H1 (cell line): ENCODE measurements around the gene ELOVL5. TPM values are rescaled to one million over a fixed set of nuclear protein-coding genes. Genes with fewer than 3 reads are reported as not detected.
A peak's percentile ranks its signal among the peaks of the same experiment; 100 is the strongest.

Experiments used
- CTCF ChIA-PET: fragments of 300-600 bp; sonication (Branson Sonifier 250); formaldehyde crosslinking; loops from one replicate; lab custom pipeline; 2021; ENCODE audit not compliant: partially characterized antibody; lab: Charles Lee
- POLR2A ChIA-PET: fragments of 300-600 bp; sonication (Branson Sonifier 250); formaldehyde crosslinking; loops from one replicate; lab custom pipeline; 2021; ENCODE audit warnings: inconsistent platforms; ENCODE audit not compliant: partially characterized antibody; lab: Charles Lee
- DNase-seq, 2 experiments: peaks; one replicate each; pipeline versions ENCODE4 v3.0.0 to v3.0.0-alpha.2; 2010 to 2022; ENCODE audit warnings: low spot score in 2 of 2, low read depth in 1 of 2, mixed read lengths in 1 of 2
- FAIRE-seq: peaks from 2 replicates; lab custom pipeline; 2011; peaks lifted over from hg19 to GRCh38; lab: Jason Lieb, UNC
- H2AFZ ChIP-seq: 2 replicates; pipeline ENCODE4 v1.8.1; 2012; ENCODE audit warnings: low read length, inconsistent platforms
- H2AK5ac ChIP-seq: 2 replicates; pipeline ENCODE4 v1.6.1; 2013; ENCODE audit warnings: low read depth, low read length
- H2BK120ac ChIP-seq: replicated peaks from 2 replicates; pipeline ENCODE3; 2013; ENCODE audit warnings: low read depth, low read length, inconsistent platforms
- H2BK12ac ChIP-seq: 2 replicates; pipeline ENCODE4 v1.6.1; 2013; ENCODE audit warnings: low read depth, low read length
- H2BK15ac ChIP-seq: 2 replicates; pipeline ENCODE4 v1.6.1; 2013; ENCODE audit warnings: low read length
- H2BK20ac ChIP-seq: 2 replicates; pipeline ENCODE4 v1.6.1; 2013; ENCODE audit warnings: low read length
- H2BK5ac ChIP-seq: 2 replicates; pipeline ENCODE4 v1.6.1; 2013; ENCODE audit warnings: low read depth, low read length
- H3K14ac ChIP-seq: 2 replicates; pipeline ENCODE4 v1.6.1; 2013; ENCODE audit warnings: inconsistent platforms; ENCODE audit not compliant: insufficient read length
- H3K18ac ChIP-seq: 2 replicates; pipeline ENCODE4 v1.6.1; 2013; ENCODE audit warnings: low read length; ENCODE audit errors: extremely low read depth
- H3K23ac ChIP-seq: 2 replicates; pipeline ENCODE4 v1.6.1; 2013; ENCODE audit warnings: inconsistent platforms; ENCODE audit not compliant: insufficient read length
- H3K23me2 ChIP-seq: 2 replicates; pipeline ENCODE4 v1.6.1; 2013; ENCODE audit warnings: low read depth, low read length
- H3K27ac ChIP-seq: 2 replicates; pipeline ENCODE4 v1.6.1; 2011; ENCODE audit warnings: low read depth, low read length, inconsistent platforms
- H3K27me3 ChIP-seq, 4 experiments: replicated peaks in 1 of 4; 1 replicate in 1 of 4; 2 replicates in 3 of 4; pipeline versions ENCODE4 v1.6.1 to v1.8.1; 2011 to 2013; ENCODE audit warnings: low read length in 3 of 4, mild to moderate bottlenecking in 3 of 4, inconsistent platforms in 2 of 4, mixed read lengths in 2 of 4, moderate library complexity in 1 of 4; ENCODE audit not compliant: control insufficient read depth in 3 of 4, insufficient read depth in 3 of 4; ENCODE audit errors: extremely low read depth in 1 of 4
- H3K36me3 ChIP-seq, 4 experiments: 2 replicates each; pipeline versions ENCODE4 v1.6.1 to v1.8.1; 2011 to 2013; ENCODE audit warnings: mild to moderate bottlenecking in 4 of 4, low read length in 3 of 4, moderate library complexity in 2 of 4, control low read depth in 1 of 4, inconsistent platforms in 1 of 4; ENCODE audit not compliant: insufficient read depth in 4 of 4, control insufficient read depth in 2 of 4
- H3K4ac ChIP-seq: replicated peaks from 2 replicates; pipeline ENCODE3; 2013; ENCODE audit warnings: low read length, low read depth, mixed read lengths, inconsistent platforms; ENCODE audit not compliant: insufficient read length
- H3K4me1 ChIP-seq, 4 experiments: replicated peaks in 1 of 4; 1 replicate in 1 of 4; 2 replicates in 3 of 4; pipeline versions ENCODE4 v1.6.1 to v1.8.1; 2011 to 2013; ENCODE audit warnings: low read length in 3 of 4, inconsistent platforms in 2 of 4, mixed read lengths in 1 of 4; ENCODE audit not compliant: insufficient read depth in 4 of 4, control insufficient read depth in 3 of 4
- H3K4me2 ChIP-seq, 2 experiments: 2 replicates each; pipeline versions ENCODE4 v1.6.1 to v1.8.1; 2011 to 2013; ENCODE audit warnings: low read depth in 2 of 2, low read length in 2 of 2, control low read depth in 1 of 2, inconsistent platforms in 1 of 2, mild to moderate bottlenecking in 1 of 2; ENCODE audit not compliant: insufficient read depth in 1 of 2
- H3K4me3 ChIP-seq, 4 experiments: fragments of 200-600, 300-600 bp in 1 of 4; sonication (generic), shearing (Covaris generic), sonication (Bioruptor Twin) in 1 of 4; 2 replicates each; pipeline versions ENCODE4 v1.5.1 to v1.8.1; 2011 to 2016; ENCODE audit warnings: low read length in 4 of 4, low read depth in 3 of 4, control low read depth in 2 of 4, inconsistent platforms in 2 of 4, mild to moderate bottlenecking in 2 of 4, mixed read lengths in 1 of 4, moderate library complexity in 1 of 4; ENCODE audit not compliant: insufficient read depth in 2 of 4; ENCODE audit errors: extremely low read depth in 1 of 4
- H3K56ac ChIP-seq: replicated peaks from 2 replicates; pipeline ENCODE3; 2013; ENCODE audit warnings: low read depth, mild to moderate bottlenecking, mixed read lengths, low read length, inconsistent platforms; ENCODE audit not compliant: insufficient read length
- H3K79me1 ChIP-seq: 2 replicates; pipeline ENCODE4 v1.6.1; 2013; ENCODE audit warnings: low read depth, low read length, control low read depth
- H3K79me2 ChIP-seq, 2 experiments: 2 replicates each; pipeline versions ENCODE4 v1.6.1 to v1.8.1; 2012 to 2013; ENCODE audit warnings: low read length in 2 of 2, mild to moderate bottlenecking in 2 of 2, inconsistent platforms in 1 of 2; ENCODE audit not compliant: insufficient read depth in 2 of 2, control insufficient read depth in 1 of 2
- H3K9ac ChIP-seq, 4 experiments: replicated peaks in 1 of 4; 1 replicate in 1 of 4; 2 replicates in 3 of 4; pipeline versions ENCODE4 v1.6.1 to v1.8.1; 2011 to 2013; ENCODE audit warnings: low read depth in 3 of 4, low read length in 3 of 4, control low read depth in 2 of 4, mild to moderate bottlenecking in 2 of 4, moderate library complexity in 2 of 4, inconsistent platforms in 1 of 4; ENCODE audit errors: extremely low read depth in 1 of 4
- H3K9me3 ChIP-seq, 2 experiments: 2 replicates each; pipeline versions ENCODE4 v1.6.1 to v1.8.1; 2012 to 2013; ENCODE audit warnings: mild to moderate bottlenecking in 2 of 2, moderate library complexity in 2 of 2, control low read depth in 1 of 2, inconsistent platforms in 1 of 2, low read depth in 1 of 2, low read length in 1 of 2, mixed read lengths in 1 of 2; ENCODE audit not compliant: insufficient read depth in 2 of 2
- H4K20me1 ChIP-seq, 2 experiments: replicated peaks in 1 of 2; 2 replicates each; pipeline versions ENCODE3 to v1.8.1; 2011 to 2013; ENCODE audit warnings: inconsistent platforms in 2 of 2, low read length in 2 of 2, mild to moderate bottlenecking in 1 of 2; ENCODE audit not compliant: insufficient read depth in 2 of 2, control insufficient read depth in 1 of 2
- H4K5ac ChIP-seq: 2 replicates; pipeline ENCODE4 v1.6.1; 2013; ENCODE audit warnings: low read length, low read depth, mixed read lengths, inconsistent platforms; ENCODE audit not compliant: insufficient read length
- H4K8ac ChIP-seq: 2 replicates; pipeline ENCODE4 v1.8.0; 2013; ENCODE audit warnings: mild to moderate bottlenecking, moderate library complexity, low read length, inconsistent platforms; ENCODE audit not compliant: insufficient read depth; ENCODE audit errors: extremely low read depth
- H4K91ac ChIP-seq: replicated peaks from 2 replicates; pipeline ENCODE3; 2013; ENCODE audit warnings: low read length, mixed read lengths, inconsistent platforms; ENCODE audit not compliant: insufficient read length
- CBX5 ChIP-seq: fragments of 300-800, 300-1000 bp; sonication (generic); IDR thresholded peaks from 2 replicates; pipeline ENCODE4 v1.7.1; 2016; ENCODE audit warnings: antibody characterized with exemption, low read length, low read depth
- RFX5 ChIP-seq: IDR thresholded peaks from 2 replicates; pipeline ENCODE4 v1.6.1; 2011; ENCODE audit warnings: low read depth, low read length, improper control_type of control experiment, borderline replicate concordance
- SIX5 ChIP-seq: IDR thresholded peaks from 2 replicates; pipeline ENCODE4 v1.6.1; 2011; ENCODE audit warnings: mild to moderate bottlenecking, low read depth, low read length
- TEAD4 ChIP-seq: IDR thresholded peaks from 2 replicates; pipeline ENCODE4 v1.6.1; 2012; ENCODE audit warnings: low read depth, low read length, inconsistent platforms, mixed read lengths
- ZNF274 ChIP-seq: IDR thresholded peaks from 2 replicates; pipeline ENCODE4 v1.7.0; 2012; ENCODE audit warnings: low read length, borderline replicate concordance; ENCODE audit errors: extremely low read depth
- WGBS, 2 experiments: shearing (Covaris generic) in 1 of 2; methylation state at CpG; one replicate each; pipeline versions ENCODE4 v1.1.6 to v1.1.7; 2013 to 2015; ENCODE audit warnings: low lambda C conversion rate in 2 of 2, mixed read lengths in 2 of 2, inconsistent platforms in 1 of 2, low coverage in 1 of 2, missing lambda C conversion rate in 1 of 2; ENCODE audit not compliant: insufficient replicate concordance in 2 of 2, insufficient coverage in 1 of 2, insufficient read length in 1 of 2; ENCODE audit errors: extremely low coverage in 1 of 2, missing lambda C conversion rate in 1 of 2; 5-methylcytosine and 5-hydroxymethylcytosine counted together
- polyA plus RNA-seq, 7 experiments: library from polyadenylated mRNA; depleted of rRNA in 3 of 7; stranded (reverse) in 5 of 7; unstranded in 2 of 7; fragments of >200 nt in 5 of 7; fragments of 200-250 nt in 2 of 7; gene quantifications; 1 replicate in 5 of 7; 2 replicates in 1 of 7; 4 replicates in 1 of 7; pipeline versions ENCODE4 v1.2.1 to v1.2.3, GENCODE V29; 2011 to 2013; ENCODE audit warnings: missing spikeins in 2 of 7, mixed read lengths in 2 of 7
- total RNA-seq: library from RNA; stranded (reverse); fragmentation: NEBNext Ultra II Directional; extraction: Animal tissue kit (Norgen Biotek cat#: 25700); gene quantifications from 2 replicates; pipeline ENCODE4 v1.2.1, GENCODE V29; 2021

Gene ELOVL5
- total and polyA plus RNA-seq, 2 of the 8 experiments (the other 6 are each of a cell fraction or from before 2014, with no cell fraction given), result 113 to 156 TPM

- POLR2A ChIA-PET, result interaction anchor here (1.2 kb wide), 1 partner anchor 14 kb away, joined by 3 read pairs; no protein-coding TSS in a partner anchor
- no peak for TF ChIP-seq TEAD4
- TF ChIP-seq SIX5, result no peak
- TF ChIP-seq CBX5, result no peak
- TF ChIP-seq RFX5, result no peak
- no peak for TF ChIP-seq ZNF274
Measured at GRCh38 chr6:53357576-53358360, 9.0 kb upstream of the ELOVL5 start.

More at GRCh38 chr6:53357576-53358360, 9.0 kb upstream of the ELOVL5 start:
- no peaks in the 10 kb centered on the region for H3K9me3 ChIP-seq
- H4K5ac ChIP-seq, result no peak overlapping the region
- peak overlapping the region; percentile 80 to 81; a peak in 2 of 4 replicates for H3K4me2 ChIP-seq
- no peak for DNase-seq
- no peak overlapping the region for H2BK120ac ChIP-seq
- H3K27me3 ChIP-seq, result no peaks in the 10 kb centered on the region; a peak in 2 of 7 replicates
- H2AFZ ChIP-seq, result no peak overlapping the region
- no peaks in the 10 kb centered on the region for H3K36me3 ChIP-seq
- H2BK5ac ChIP-seq, result no peak overlapping the region
- H3K27ac ChIP-seq, result no peak overlapping the region
- CTCF ChIA-PET, result interaction anchor here (1.5 kb wide), 1 partner anchor 54 kb away, joined by 3 read pairs; no protein-coding TSS in a partner anchor
- no peak overlapping the region for H3K56ac ChIP-seq
- H3K18ac ChIP-seq, result no peak overlapping the region
- H4K91ac ChIP-seq, result no peak overlapping the region
- no peaks in the 10 kb centered on the region for H3K79me1 ChIP-seq
- H3K79me2 ChIP-seq, result no peaks in the 10 kb centered on the region
- no peak overlapping the region for H4K8ac ChIP-seq
- peak overlapping the region; percentile 82; the same call in 1 of the 2 replicates for H2BK20ac ChIP-seq
- H2AK5ac ChIP-seq, result no peak overlapping the region
- no peaks in the 10 kb centered on the region for H4K20me1 ChIP-seq
- H2BK12ac ChIP-seq, result 0 out of 2 replicates have a peak overlapping the region, but pooled peaks have one; percentile 77
- peaks cover 10% of the 10 kb centered on the region; the same call in 1 of the 2 replicates for H3K23me2 ChIP-seq
- peaks cover 0 to 4% (median 2%) of the 10 kb centered on the region in 4 experiments; a peak in 3 of 7 replicates for H3K4me1 ChIP-seq
- no peak overlapping the region for H3K4ac ChIP-seq
- H3K9ac ChIP-seq, result no peak overlapping the region
- 85% methylated on average over 7 of the region's 7 CpGs; no CpG with 5 or more reads in 1 of the 2 experiments for WGBS, 2 experiments
- no peak overlapping the region; a peak in 1 of 8 replicates for H3K4me3 ChIP-seq
- no peak for FAIRE-seq
- H2BK15ac ChIP-seq, result no peak overlapping the region
- no peak overlapping the region for H3K14ac ChIP-seq
- no peak overlapping the region for H3K23ac ChIP-seq
